GM18499 (cell line): ENCODE measurements around the gene NFIX.

Source experiments
- ATAC-seq: cut with Tn5 transposase; IDR thresholded peaks from one replicate; pipeline ENCODE4 v1.9.1; 2021; ENCODE audit warnings: moderate number of reproducible peaks; ENCODE audit not compliant: insufficient read depth, unreplicated experiment

Gene NFIX

GRCh38 chr19:13087795-13088537 is 92.7 kb downstream of the NFIX start:
- ATAC-seq: no peak

- no peak for ATAC-seq
Measured at GRCh38 chr19:13089139-13089856, 94.0 kb downstream of the NFIX start.

GRCh38 chr19:13089857-13090507 is 94.7 kb downstream of the NFIX start:
- ATAC-seq: no peak

GRCh38 chr19:13090511-13091231 is 95.4 kb downstream of the NFIX start:
- no peak for ATAC-seq

- ATAC-seq: no peak
Measured at GRCh38 chr19:13091400-13092157, 96.3 kb downstream of the NFIX start.

GRCh38 chr19:13092158-13092543 is 96.9 kb downstream of the NFIX start:
- ATAC-seq: no peak

GRCh38 chr19:13092606-13093235 is 97.4 kb downstream of the NFIX start:
- no peak for ATAC-seq

- no peak for ATAC-seq
Measured at GRCh38 chr19:13093407-13094105, 98.3 kb downstream of the NFIX start.

GRCh38 chr19:13094106-13094504 is 98.8 kb downstream of the NFIX start:
- no peak for ATAC-seq

GRCh38 chr19:13094771-13095392 is 99.6 kb downstream of the NFIX start:
- no peak for ATAC-seq

GRCh38 chr19:13095393-13095784 is 100.1 kb downstream of the NFIX start:
- no peak for ATAC-seq

- no peak for ATAC-seq
Measured at GRCh38 chr19:13095934-13096927, 101.0 kb downstream of the NFIX start.

GRCh38 chr19:13097033-13097462 is 101.8 kb downstream of the NFIX start:
- no peak for ATAC-seq

GRCh38 chr19:13097463-13098258 is 102.4 kb downstream of the NFIX start:
- no peak for ATAC-seq

GRCh38 chr19:13098277-13099072 is 103.2 kb downstream of the NFIX start:
- ATAC-seq: no peak
